NCI-H2227 (cell line): Measurements from ENCODE around the gene KLHDC4.
"Not testable (repeated sequence)": the region's sequence is repeated elsewhere in the genome, so short reads cannot be mapped to it uniquely, and the experiment has no call there.

ENCODE experiments used
- DNase-seq: peaks from one replicate; lab custom pipeline; 2025; ENCODE audit not compliant: unreplicated experiment; lab: John Stamatoyannopoulos, UW

The KLHDC4 gene

GRCh38 chr16:87788730-87789436 lies 23.1 kb upstream of the KLHDC4 start:
- DNase-seq = not testable (repeated sequence)

GRCh38 chr16:87787451-87788091 lies 21.8 kb upstream of the KLHDC4 start:
- not testable (repeated sequence) for DNase-seq

- no peak for DNase-seq
Observed at GRCh38 chr16:87784812-87785211, 19.0 kb upstream of the KLHDC4 start.

DNA sequence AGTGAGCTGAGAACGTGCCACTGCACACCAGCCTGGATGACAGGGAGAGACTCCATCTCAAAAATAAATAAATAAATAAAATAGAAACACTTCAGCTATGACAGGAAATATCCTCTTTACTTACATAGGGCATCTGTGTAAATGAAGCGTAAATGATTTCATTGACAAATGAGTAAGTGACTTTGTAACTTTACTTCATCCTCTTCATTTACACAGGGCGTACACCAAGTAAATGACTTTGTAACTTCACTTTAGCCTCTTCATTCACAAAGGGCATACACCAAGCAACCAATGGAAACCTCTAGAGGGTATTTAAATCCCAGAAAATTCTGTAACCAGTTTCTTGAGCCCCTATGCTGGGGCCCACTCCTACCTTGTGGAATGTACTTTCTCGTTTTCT lies 16.2 kb upstream of the KLHDC4 start:
- no peak for DNase-seq

- DNase-seq = no peak
Observed at GRCh38 chr16:87780385-87780989, 14.7 kb upstream of the KLHDC4 start.

- peak; percentile 79 for DNase-seq
Observed at GRCh38 chr16:87778830-87779579, 13.2 kb upstream of the KLHDC4 start.

DNA sequence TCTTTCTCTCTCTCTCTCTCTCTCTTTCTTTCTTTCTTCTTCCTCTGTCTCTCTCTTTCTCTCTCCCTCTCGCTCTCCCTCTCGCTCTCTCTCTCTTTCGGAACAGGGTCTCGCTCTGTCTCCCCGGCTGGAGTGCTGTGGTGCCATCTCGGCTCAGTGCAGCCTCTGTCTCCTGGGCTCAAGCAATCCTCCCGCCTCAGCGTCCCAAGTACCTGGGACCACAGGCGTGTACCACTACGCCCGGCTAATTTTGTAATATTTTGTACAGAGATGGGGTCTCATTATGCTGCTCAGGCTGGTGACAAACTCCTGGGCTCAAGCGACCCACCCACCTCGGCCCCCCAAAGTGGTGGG lies 12.7 kb upstream of the KLHDC4 start:
- no peak for DNase-seq

DNA sequence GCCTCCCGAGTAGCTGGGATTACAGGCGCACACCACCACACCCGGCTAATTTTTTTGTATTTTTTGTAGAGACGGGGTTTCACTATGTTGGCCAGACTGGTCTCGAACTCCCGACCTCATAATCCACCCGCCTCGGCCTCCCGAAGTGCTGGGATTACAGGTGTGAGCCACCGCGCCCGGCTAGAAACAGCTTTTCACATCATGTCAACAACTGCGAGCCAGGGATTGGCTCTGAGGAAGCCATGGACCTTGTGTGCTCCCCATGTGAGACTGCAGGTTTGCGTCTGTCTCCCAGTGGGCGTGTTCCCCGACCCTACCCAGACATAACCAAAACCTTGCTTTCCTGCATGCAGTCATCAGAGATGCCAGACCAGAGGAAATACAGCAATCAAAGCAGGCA lies 8.1 kb upstream of the KLHDC4 start:
- not testable (repeated sequence) for DNase-seq

GRCh38 chr16:87767456-87767855 lies 1.7 kb upstream of the KLHDC4 start:
- DNase-seq = not testable (repeated sequence)

DNA sequence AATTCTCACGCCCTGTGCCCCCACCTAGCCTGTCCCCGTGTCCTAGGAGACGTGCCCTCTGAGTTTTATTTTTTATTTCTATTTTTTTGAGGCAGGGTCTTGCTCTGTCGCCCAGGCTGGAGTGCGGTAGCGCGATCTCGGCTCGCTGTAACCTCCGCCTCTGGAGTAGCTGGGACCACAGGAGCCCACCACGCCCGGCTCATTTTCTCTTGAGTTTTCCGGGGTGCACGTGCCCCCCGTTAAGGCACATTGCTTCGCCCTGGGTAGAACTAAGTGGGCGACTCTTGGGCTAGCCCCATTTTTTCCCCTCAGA lies 655 bp upstream of the KLHDC4 start:
- DNase-seq = no peak

DNA sequence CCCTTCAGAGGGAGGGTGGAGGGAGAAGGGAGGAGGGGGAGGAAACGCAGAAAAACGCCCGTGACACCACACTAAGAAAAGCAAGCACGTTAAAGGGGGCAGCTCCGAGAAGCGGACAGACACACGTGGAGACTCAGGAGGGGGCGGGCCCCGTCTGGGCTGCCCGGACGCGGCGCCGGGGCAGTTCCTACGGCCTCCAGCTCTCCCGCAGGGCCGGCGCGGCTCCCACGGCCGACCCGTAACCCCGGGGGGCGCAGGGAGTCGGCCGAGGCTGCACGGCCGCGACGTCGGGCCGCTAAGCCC lies 362 bp downstream of the KLHDC4 start:
- DNase-seq = peak; percentile 17

DNA sequence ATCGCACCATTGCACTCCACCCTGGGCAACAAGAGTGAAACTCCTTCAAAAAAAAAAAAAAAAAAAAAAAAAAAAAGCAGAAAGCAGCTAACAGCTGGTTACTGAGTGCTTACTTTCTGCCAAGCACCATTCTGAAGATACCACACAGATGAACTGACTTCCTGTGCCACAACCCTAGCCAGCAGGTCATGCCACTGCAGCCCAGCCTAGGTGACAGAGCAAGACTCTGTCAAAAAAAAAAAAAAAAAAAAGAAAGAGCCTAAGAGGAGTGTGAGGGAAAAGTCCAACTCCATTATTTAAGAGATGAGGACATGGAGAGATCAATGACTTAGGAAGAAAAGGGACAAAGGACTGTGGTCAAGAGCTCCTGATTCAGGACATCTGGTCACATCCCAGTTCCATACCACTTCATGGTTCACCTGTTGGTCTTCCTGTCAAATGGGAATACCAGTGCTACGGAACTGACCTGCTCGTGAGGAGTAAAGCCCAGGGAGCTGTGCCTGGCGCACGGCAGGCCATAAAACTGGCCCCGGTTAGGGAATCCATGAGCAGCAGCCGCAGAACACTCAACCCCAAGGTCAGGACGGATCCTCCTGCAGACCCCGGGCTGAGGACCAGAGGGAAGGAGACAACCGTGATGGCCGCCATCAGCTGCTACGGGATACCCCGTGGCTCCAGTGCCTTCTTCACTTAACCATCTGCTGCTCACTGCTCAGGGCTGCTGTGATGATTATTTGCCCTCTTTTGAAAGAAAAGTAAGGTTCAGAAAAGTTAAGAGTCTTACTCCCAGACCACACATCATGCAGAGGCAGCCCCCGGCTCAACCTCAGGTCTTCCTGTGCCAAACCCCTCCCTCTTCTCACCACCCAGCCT lies 950 bp downstream of the KLHDC4 start:
- DNase-seq = no peak

GRCh38 chr16:87762620-87763019 lies 3.2 kb downstream of the KLHDC4 start:
- no peak for DNase-seq

DNA sequence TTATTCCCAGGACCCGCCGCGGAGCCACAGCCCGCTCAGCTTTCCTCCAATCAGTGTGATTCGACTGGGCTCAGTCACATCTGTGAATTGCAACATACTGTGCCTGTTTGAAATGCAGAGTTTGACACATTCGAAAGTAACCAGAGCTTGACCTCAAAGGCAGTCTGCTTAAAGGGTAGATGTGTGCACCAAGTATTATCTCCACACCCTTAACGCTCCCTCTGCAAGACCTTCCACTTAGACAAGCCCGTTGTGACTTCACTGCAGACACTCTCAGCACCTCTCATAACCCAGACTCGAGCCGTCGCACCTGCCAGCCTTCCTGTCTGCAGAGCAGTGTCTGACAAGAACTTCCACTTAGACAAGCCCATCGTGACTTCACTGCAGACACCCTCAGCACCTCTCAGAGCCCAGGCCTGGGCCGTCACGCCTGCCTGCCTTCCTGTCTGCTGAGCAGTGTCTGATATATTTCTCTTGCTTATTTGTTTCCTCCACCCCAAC lies 3.7 kb downstream of the KLHDC4 start:
- no peak for DNase-seq

DNA sequence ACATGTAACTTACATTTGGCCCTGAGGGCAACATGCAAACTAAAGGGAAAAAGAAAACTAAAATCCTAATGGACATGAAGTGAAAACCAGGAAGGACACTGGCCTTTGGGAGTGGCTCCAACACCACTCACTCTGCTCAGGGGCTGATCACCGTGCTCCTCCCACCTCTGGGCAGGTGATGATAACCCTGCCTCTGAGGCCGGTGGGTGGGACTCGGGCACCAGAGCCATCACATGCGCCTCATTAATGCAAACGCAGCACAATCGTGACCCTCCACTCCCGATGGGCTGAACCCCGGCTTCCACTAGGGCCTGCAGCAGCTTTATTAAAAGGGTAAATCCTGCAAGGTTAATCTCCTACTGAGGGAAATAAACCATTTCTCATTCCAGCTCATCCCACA lies 4.7 kb downstream of the KLHDC4 start:
- no peak for DNase-seq

- no peak for DNase-seq
Observed at GRCh38 chr16:87757841-87758426, 7.9 kb downstream of the KLHDC4 start.

DNA sequence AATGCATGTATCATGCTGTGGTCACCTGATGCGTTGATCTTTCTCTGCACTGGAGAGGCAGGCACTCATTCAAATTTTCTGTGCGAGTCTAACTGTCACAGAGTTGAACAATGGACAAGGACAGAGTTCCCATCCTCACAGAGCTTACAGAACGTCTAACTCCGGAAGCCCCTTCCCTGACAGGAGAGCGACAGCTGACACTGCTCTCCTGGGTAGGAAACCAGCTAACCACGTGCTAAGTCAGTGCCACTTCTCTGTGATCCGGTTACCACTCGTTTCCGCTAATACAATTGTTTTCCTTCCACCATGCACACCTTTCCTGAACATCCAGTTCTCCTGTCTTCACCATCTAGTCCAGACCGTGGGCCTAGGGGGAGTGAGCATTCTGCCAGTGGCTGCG lies 11.3 kb downstream of the KLHDC4 start:
- DNase-seq = no peak

DNA sequence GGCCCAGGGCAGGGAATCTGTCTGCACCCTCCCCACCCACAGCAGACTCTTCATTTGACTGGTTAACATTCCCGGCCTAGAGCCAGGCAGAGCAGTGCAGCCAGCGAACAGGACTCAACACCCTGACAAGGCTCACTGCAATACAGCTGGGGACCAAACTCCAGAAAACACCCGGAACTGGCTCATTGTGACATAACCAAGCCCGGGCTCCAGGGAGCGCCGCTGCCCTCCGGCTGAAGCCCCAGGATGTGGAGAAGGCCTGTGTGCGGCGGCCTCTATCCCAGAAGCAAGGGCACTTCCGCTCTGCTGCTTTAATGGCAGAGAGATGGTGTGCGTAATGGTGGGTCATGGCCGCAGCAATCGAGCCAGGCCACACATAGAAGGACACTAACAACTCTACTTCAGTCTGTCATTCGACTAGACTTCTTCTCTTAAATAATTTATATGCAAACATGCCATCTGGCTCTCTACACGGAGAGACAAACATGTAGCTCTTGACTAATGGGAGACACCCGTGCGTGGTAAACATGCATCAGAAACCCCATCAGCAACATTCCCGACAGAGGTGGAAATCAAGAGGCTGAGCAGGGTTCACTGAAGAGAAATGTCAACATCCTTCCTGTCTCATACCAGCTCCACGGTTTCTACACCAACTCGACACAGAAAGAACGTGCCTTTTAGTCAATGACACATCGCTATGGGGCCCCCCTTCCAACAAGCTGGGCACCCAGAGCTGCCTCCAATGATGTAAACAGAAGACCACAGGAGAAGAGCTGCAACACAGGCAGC lies 18.0 kb downstream of the KLHDC4 start:
- no peak for DNase-seq

DNA sequence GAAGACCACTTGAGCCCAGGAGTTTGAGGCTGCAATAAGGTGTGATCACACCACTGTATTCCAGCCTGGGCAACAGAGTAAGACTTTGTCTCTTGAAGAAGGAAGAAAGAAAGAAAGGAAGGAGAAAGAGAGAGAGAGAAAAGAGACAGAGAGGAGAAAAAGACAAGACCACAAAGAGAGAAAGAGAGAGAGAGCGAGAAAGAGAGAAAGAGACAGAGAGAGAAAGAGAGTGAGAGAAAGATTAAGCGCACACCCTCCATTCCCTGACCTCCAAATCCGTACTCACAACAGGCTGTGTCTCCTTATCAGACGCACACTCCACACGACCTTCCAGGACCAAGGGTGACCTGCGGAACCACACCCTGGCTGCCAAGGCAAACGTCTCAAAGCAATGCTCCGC lies 19.6 kb downstream of the KLHDC4 start:
- DNase-seq = no peak
